Liver (tissue), 9 donors: Measurements from ENCODE around the gene POC1A. TPM values are rescaled to one million over a fixed set of nuclear protein-coding genes. Genes with fewer than 3 reads are reported as not detected.

Experiments used
- DNase-seq: peaks from one replicate; pipeline ENCODE4 v3.0.0-alpha.2; 2017; ENCODE audit warnings: low spot score
- H3K27ac ChIP-seq, 2 donors: one replicate each; pipeline ENCODE4 v1.7.0; 2013; ENCODE audit warnings: inconsistent platforms in 2 of 2, low read length in 2 of 2, control low read depth in 1 of 2, low read depth in 1 of 2, mild to moderate bottlenecking in 1 of 2
- H3K27me3 ChIP-seq, 4 donors: one replicate each; pipeline versions ENCODE4 v1.6.1 to v1.7.0; 2013; ENCODE audit warnings: low read length in 3 of 4, inconsistent platforms in 1 of 4, mild to moderate bottlenecking in 1 of 4, moderate library complexity in 1 of 4; ENCODE audit not compliant: control insufficient read depth in 4 of 4, insufficient read depth in 4 of 4
- H3K36me3 ChIP-seq, 4 donors: one replicate each; pipeline versions ENCODE4 v1.6.1 to v1.7.0; 2013; ENCODE audit warnings: low read length in 3 of 4, mild to moderate bottlenecking in 3 of 4, low read depth in 1 of 4, moderate library complexity in 1 of 4; ENCODE audit not compliant: control insufficient read depth in 4 of 4, insufficient read depth in 3 of 4
- H3K4me1 ChIP-seq, 4 donors: one replicate each; pipeline versions ENCODE4 v1.6.1 to v1.7.0; 2013; ENCODE audit warnings: low read length in 3 of 4, mild to moderate bottlenecking in 3 of 4, moderate library complexity in 1 of 4; ENCODE audit not compliant: control insufficient read depth in 4 of 4, insufficient read depth in 4 of 4
- H3K4me3 ChIP-seq, 3 donors: one replicate each; pipeline versions ENCODE4 v1.6.1 to v1.7.0; 2013; ENCODE audit warnings: low read length in 3 of 3, control low read depth in 1 of 3, low read depth in 1 of 3, mild to moderate bottlenecking in 1 of 3
- H3K9ac ChIP-seq, 2 donors: one replicate each; pipeline ENCODE4 v1.7.0; 2013; ENCODE audit warnings: low read length in 2 of 2, mild to moderate bottlenecking in 2 of 2, moderate library complexity in 2 of 2, control low read depth in 1 of 2, low read depth in 1 of 2
- H3K9me3 ChIP-seq, 4 donors: one replicate each; pipeline versions ENCODE4 v1.6.1 to v1.7.0; 2013; ENCODE audit warnings: low read length in 3 of 4; ENCODE audit not compliant: control insufficient read depth in 4 of 4
- ATF3 ChIP-seq: IDR thresholded peaks from 2 replicates; pipeline ENCODE4 v1.6.1; 2016; ENCODE audit warnings: antibody characterized with exemption
- EGR1 ChIP-seq, 2 donors: IDR thresholded peaks; 2 replicates each; pipeline ENCODE4 v1.6.1; 2016 to 2018; ENCODE audit warnings: antibody characterized with exemption in 2 of 2, low read depth in 2 of 2
- FOXA1 ChIP-seq: IDR thresholded peaks from 2 replicates; pipeline ENCODE4 v1.6.1; 2016; ENCODE audit warnings: antibody characterized with exemption
- HNF4A ChIP-seq, 2 donors: conservative IDR thresholded peaks; 2 replicates each; pipeline ENCODE4 v1.6.1; 2016; ENCODE audit warnings: antibody characterized with exemption in 2 of 2, mild to moderate bottlenecking in 2 of 2
- HNF4G ChIP-seq: IDR thresholded peaks from 2 replicates; pipeline ENCODE4 v1.6.1; 2016; ENCODE audit warnings: antibody characterized with exemption
- NR2F2 ChIP-seq: IDR thresholded peaks from 2 replicates; pipeline ENCODE4 v1.6.1; 2016; ENCODE audit warnings: antibody characterized with exemption
- RAD21 ChIP-seq, 2 donors: IDR thresholded peaks; 2 replicates each; pipeline ENCODE4 v1.6.1; 2016; ENCODE audit warnings: antibody characterized with exemption in 2 of 2, mild to moderate bottlenecking in 2 of 2
- RXRA ChIP-seq, 2 donors: IDR thresholded peaks; 2 replicates each; pipeline ENCODE4 v1.6.1; 2017 to 2018; ENCODE audit warnings: antibody characterized with exemption in 2 of 2, mild to moderate bottlenecking in 1 of 2
- SP1 ChIP-seq: IDR thresholded peaks from 2 replicates; pipeline ENCODE4 v1.6.1; 2018; ENCODE audit warnings: antibody characterized with exemption, mild to moderate bottlenecking
- TAF1 ChIP-seq: conservative IDR thresholded peaks from 2 replicates; pipeline ENCODE4 v1.6.1; 2016; ENCODE audit warnings: antibody characterized with exemption, mild to moderate bottlenecking
- WGBS: extraction: QIAGEN DNeasy Blood & Tissue Kit; methylation state at CpG from one replicate; pipeline ENCODE4 v1.1.7; 2013; 5-methylcytosine and 5-hydroxymethylcytosine counted together
- polyA plus RNA-seq, 2 donors: library from polyadenylated mRNA; stranded (reverse) in 1 of 2; unstranded in 1 of 2; fragments of 200-250 nt in 1 of 2; fragments of >200 nt in 1 of 2; fragmentation: Nextera tagmentation in 1 of 2; extraction: Ambion mirVana in 1 of 2; gene quantifications; one replicate each; pipeline versions ENCODE4 v1.2.1 to v1.2.3, GENCODE V29; 2013 to 2015
- total RNA-seq, 2 donors: library from RNA; depleted of rRNA; stranded (reverse); fragments of >200 nt; gene quantifications; one replicate each; pipeline ENCODE4 v1.2.3, GENCODE V29; 2014
- TF ChIP-seq, protein P1 (sequence below): IDR thresholded peaks from 2 replicates; pipeline ENCODE4 v1.6.1; 2016; ENCODE audit warnings: antibody characterized with exemption
- donor health status: healthy.
- donor health status: healthy.
- donor health status: healthy.
- donor health status: healthy.
- donor health status: healthy.

Gene POC1A
- total and polyA plus RNA-seq, 4 donors = 1.4 to 12.7 (median 4.8) TPM

DNA sequence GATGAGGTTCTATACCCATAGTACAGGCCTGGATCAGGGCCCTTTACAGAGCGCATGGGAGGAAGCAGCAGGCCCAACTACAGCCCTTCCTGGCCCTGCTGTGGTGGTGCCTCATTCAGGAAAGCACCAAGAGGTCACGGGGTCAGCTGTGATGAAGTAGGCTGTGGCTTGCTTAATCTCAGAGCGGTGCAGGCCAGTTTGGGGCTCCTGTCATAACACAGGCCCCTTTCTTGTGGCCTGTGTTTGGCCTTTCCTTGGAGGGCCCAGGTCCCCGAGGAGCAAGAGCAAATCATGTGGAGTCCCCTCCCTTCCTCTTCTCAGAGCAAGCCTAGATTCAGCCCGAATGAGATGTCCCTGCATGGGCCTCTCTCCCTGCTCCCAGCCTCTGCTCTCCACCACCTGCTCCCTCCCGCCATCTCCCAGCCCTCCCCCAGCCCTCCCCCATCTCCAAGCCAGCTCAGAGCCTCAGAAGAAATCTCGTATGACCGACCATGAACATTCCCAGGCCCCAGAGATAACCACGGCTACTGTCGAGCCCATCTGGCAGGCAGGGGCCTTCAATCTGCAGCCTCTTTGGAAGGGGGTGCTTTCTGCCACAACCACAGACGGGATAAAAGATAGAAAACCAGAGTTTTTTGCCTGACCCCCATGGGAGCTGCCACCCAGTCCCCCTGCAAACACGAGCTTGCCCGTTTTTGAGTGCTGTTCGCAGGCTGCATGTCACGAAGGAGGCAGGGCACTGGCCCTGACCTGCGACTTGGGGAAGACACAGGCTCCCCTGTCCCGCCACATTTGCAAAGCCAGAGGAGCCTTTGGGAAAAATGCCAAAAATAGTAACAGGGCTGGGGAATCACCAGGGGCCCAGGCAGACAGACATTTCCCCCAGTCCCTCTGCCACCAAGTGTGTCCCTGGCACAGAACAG lies 65.5 kb downstream of the POC1A start:
- Histone ChIP-seq H3K27me3 (no peaks in the 10 kb centered on the region), H3K4me1 (peaks cover 4 to 10% (median 7%) of the 10 kb centered on the region in 4 donors), H3K36me3 (no peaks in the 10 kb centered on the region), H3K4me3 (no peak overlapping the region), H3K9ac (no peak overlapping the region), H3K27ac (no peak overlapping the region), H3K9me3 (no peaks in the 10 kb centered on the region)
- no peak for TF ChIP-seq RAD21 (IDR thresholded peaks at IDR 0.05)
- TF ChIP-seq NR2F2 = peak; percentile 74
- DNase-seq = no peak
- WGBS = 88% methylated on average over 17 of the region's 17 CpGs

- TF ChIP-seq HNF4A (conservative IDR thresholded peaks at IDR 0.05) (peak; percentile 81 to 82), HNF4G (peak; percentile 31), RAD21 (IDR thresholded peaks at IDR 0.05) (no peak), RXRA (IDR thresholded peaks at IDR 0.05) (no peak)
- Histone ChIP-seq H3K4me3 (no peak overlapping the region), H3K36me3 (no peaks in the 10 kb centered on the region), H3K9ac (no peak overlapping the region), H3K27ac (no peak overlapping the region), H3K4me1 (peaks cover 4 to 10% (median 7%) of the 10 kb centered on the region in 4 donors), H3K27me3 (no peaks in the 10 kb centered on the region), H3K9me3 (no peaks in the 10 kb centered on the region)
- 85% methylated on average over 3 of the region's 3 CpGs for WGBS
- no peak for DNase-seq
Observed at GRCh38 chr3:52087731-52088130, 66.5 kb downstream of the POC1A start.

- Histone ChIP-seq H3K27ac (no peak overlapping the region), H3K36me3 (no peaks in the 10 kb centered on the region), H3K4me1 (peaks cover 4 to 10% (median 7%) of the 10 kb centered on the region in 4 donors), H3K9me3 (no peaks in the 10 kb centered on the region), H3K4me3 (no peak overlapping the region), H3K9ac (no peak overlapping the region), H3K27me3 (no peaks in the 10 kb centered on the region)
- no peak for DNase-seq
- 91% methylated on average over 8 of the region's 8 CpGs for WGBS
- TF ChIP-seq FOXA1 (no peak), EGR1 (IDR thresholded peaks at IDR 0.05; ENCODE audit: low read depth in 2 of 2) (no peak), RXRA (IDR thresholded peaks at IDR 0.05) (no peak), ATF3 (no peak), SP1 (no peak), TAF1 (no peak), HNF4A (conservative IDR thresholded peaks at IDR 0.05) (no peak)
- TF ChIP-seq, protein P1, sequence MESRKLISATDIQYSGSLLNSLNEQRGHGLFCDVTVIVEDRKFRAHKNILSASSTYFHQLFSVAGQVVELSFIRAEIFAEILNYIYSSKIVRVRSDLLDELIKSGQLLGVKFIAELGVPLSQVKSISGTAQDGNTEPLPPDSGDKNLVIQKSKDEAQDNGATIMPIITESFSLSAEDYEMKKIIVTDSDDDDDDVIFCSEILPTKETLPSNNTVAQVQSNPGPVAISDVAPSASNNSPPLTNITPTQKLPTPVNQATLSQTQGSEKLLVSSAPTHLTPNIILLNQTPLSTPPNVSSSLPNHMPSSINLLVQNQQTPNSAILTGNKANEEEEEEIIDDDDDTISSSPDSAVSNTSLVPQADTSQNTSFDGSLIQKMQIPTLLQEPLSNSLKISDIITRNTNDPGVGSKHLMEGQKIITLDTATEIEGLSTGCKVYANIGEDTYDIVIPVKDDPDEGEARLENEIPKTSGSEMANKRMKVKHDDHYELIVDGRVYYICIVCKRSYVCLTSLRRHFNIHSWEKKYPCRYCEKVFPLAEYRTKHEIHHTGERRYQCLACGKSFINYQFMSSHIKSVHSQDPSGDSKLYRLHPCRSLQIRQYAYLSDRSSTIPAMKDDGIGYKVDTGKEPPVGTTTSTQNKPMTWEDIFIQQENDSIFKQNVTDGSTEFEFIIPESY = no peak
Observed at GRCh38 chr3:52086976-52087663, 67.1 kb downstream of the POC1A start.
